ENCODE data around the gene TESK2. TPM values are rescaled to one million over a fixed set of nuclear protein-coding genes. Genes with fewer than 3 reads are reported as not detected.

The TESK2 gene
- total and polyA plus RNA-seq, 11 donors = 0.50 to 4.7 (median 1.5) TPM

- intact Hi-C loops (cut with DNase I) = loop anchor here in 2 of 10 donors (1.0 to 10.0 kb wide), 2 partner anchors 22 to 485 kb away; partner anchors contain the start of genes HECTD3 (in 1 of the 2), PRDX1 (in 1 of the 2) and UROD (in 1 of the 2)
- DNase-seq (no peak), ATAC-seq (peak in 1 of 4 donors; percentile 1)
- Histone ChIP-seq H3K4me1 (peaks cover 0 to 27% (median 14%) of the 10 kb centered on the region in 12 donors), H3K9me3 (no peaks in the 10 kb centered on the region), H3K27ac (peak overlapping the region in 8 of 12 donors; percentile 19 to 76 (median 55)), H3K36me3 (peaks cover 0 to 11% (median 0%) of the 10 kb centered on the region in 9 donors), H3K27me3 (no peaks in the 10 kb centered on the region), H3K4me3 (peak overlapping the region; percentile 24 to 83 (median 68))
- WGBS, 4 donors = 0 to 3% (median 3%) methylated on average over 7 of the region's 7 CpGs
- TF ChIP-seq CTCF (IDR thresholded peaks at IDR 0.05) = peak in 1 of 12 donors; percentile 3
- TF ChIP-seq POLR2A (IDR thresholded peaks at IDR 0.05) = no peak
Measured at GRCh38 chr1:45499415-45499769, 8.4 kb upstream of the TESK2 start.

GRCh38 chr1:45498279-45498678 lies 7.3 kb upstream of the TESK2 start:
- Histone ChIP-seq H3K4me1 (peaks cover 0 to 27% (median 14%) of the 10 kb centered on the region in 12 donors), H3K27me3 (no peaks in the 10 kb centered on the region), H3K27ac (no peak overlapping the region), H3K9me3 (no peaks in the 10 kb centered on the region), H3K36me3 (peaks cover 0 to 11% (median 0%) of the 10 kb centered on the region in 9 donors), H3K4me3 (no peak overlapping the region)
- intact Hi-C loops (cut with DNase I) = loop anchor here in 1 of 10 donors (10.0 kb wide), 1 partner anchor 483 kb away; the partner anchor contains the start of genes HECTD3 and UROD
- ATAC-seq (no peak), DNase-seq (no peak)
- TF ChIP-seq CTCF (IDR thresholded peaks at IDR 0.05) (no peak), POLR2A (IDR thresholded peaks at IDR 0.05) (no peak)

GRCh38 chr1:45493116-45493697 lies 2.2 kb upstream of the TESK2 start:
- no peaks in the 10 kb centered on the region for H3K9me3 ChIP-seq
- 59 to 79% (median 68%) methylated on average over 2 of the region's 2 CpGs for WGBS, 4 donors

More at GRCh38 chr1:45493116-45493697, 2.2 kb upstream of the TESK2 start:
- peaks cover 0 to 11% (median 0%) of the 10 kb centered on the region in 9 donors for H3K36me3 ChIP-seq
- TF ChIP-seq CTCF (IDR thresholded peaks at IDR 0.05) (peak; percentile 39 to 74 (median 62)), POLR2A (IDR thresholded peaks at IDR 0.05) (no peak)
- intact Hi-C loops (cut with DNase I) = loop anchor here in 9 of 10 donors (1.0 to 10.0 kb wide), 8 partner anchors 132 to 481 kb away; partner anchors contain the start of genes HECTD3 (in 7 of the 9), UROD (in 7 of the 9), MUTYH (in 1 of the 9) and TOE1 (in 1 of the 9)
- DNase-seq (peak in 4 of 5 donors; percentile 35 to 60 (median 48)), ATAC-seq (no peak)
- no peak overlapping the region for H3K4me3 ChIP-seq
- peaks cover 0 to 22% (median 12%) of the 10 kb centered on the region in 12 donors for H3K4me1 ChIP-seq
- no peak overlapping the region for H3K27ac ChIP-seq
- no peaks in the 10 kb centered on the region for H3K27me3 ChIP-seq

Measured in heart left ventricle (tissue), 16 donors.